ENCODE measurements around the gene KLF11.

Gene KLF11

DNA sequence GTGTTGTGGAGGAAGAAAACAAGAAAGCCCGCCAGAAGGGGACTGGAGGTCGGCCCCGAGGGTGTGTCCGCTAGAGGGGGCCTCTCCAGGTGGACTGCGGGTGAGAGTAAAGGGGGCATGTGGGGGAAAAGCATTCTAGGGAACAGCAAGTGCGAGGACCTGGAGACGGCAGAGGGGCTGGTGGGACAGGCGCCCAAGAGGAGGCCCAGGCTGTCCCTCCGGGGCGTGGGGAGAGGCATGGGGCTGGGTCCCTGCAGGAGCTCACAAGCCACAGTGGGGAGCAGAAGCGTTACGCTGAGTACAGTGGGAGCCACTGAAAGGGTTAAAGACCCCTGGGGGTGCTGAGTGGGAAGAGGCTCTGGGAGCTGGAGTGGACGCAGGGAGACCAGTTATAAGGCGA, 1.6 kb upstream of the KLF11 start:
- DNase-seq (ENCODE audit: low read depth in 2 of 2, low spot score in 1 of 2), result no peak

DNA sequence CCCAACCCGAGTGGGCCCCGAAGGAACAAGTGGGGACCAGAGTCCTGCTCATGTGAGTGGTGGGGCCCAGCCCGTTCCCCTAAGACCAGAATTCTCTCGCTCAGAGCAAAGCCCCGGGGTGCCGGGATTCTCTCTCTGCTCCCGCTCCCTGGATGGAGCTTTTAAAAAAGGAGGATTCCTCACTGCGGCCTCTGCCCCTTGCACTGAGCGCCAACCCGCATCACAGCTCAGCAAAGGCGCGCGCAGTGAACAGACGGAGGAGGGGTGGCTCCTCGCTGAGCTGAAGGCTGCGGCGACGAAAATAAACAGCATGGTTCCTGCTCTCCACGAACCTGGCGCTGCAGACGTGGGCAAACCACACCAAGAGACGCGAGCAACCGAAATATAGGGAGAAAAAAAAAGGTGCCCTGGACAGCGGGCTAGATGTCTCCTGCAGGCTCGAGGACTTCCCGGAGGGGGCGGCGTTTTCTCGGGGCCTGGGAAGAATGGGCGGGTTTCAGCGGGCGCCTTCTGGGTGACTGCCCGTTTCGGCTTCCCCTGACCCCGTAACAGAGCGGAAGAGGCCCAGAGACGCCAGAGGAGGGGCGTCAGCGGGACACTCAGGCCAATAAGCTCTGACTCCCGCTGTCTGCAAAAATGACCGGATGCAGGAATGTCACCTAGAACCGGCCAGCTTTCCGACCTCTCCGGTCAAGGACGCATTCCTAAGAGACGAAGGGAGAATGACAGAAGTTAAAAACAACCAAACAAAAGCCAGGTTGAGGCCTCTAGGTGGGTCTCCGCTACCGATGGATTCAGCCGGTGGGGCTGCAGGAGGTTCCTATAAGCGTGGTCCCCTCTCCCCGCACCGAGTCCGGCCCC, 819 bp upstream of the KLF11 start:
- DNase-seq (ENCODE audit: low read depth in 2 of 2, low spot score in 1 of 2), result no peak

DNA sequence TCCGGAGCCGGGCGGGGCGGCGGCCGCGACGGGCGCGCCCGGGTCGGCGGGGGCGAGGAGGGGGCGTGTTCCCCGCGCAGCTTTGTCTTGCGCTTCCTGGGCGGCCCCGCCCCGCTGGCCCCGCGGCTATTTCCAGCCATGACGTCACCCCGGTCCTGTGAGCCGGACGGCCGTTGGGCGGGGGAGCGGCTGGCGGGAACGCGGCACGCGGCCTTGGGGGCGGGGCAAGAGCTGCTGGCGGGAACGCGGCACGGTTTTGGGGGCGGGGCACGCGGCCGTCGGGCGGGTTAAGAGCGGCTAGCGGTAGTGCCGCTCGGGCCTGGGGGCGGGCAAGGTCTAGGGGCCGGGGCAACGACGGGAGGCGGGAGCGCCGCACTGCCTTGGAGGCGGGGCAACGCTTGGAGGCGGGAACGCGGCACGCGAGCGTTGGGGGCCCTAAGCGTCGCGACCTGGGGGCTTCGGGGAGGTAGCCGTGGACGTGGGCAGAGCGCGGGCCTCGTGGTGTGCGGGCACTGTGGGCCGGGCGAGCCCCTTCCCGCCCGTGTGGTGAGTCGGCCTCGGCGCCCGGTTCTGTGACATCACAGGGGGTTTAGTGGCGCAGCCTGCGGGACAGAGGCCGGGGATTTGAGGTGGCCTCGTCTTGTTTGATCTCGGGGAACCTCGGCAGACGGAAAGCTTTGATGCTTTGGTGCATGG, 704 bp downstream of the KLF11 start:
- peak; percentile 84 to 90 for DNase-seq (ENCODE audit: low read depth in 2 of 2, low spot score in 1 of 2)

DNA sequence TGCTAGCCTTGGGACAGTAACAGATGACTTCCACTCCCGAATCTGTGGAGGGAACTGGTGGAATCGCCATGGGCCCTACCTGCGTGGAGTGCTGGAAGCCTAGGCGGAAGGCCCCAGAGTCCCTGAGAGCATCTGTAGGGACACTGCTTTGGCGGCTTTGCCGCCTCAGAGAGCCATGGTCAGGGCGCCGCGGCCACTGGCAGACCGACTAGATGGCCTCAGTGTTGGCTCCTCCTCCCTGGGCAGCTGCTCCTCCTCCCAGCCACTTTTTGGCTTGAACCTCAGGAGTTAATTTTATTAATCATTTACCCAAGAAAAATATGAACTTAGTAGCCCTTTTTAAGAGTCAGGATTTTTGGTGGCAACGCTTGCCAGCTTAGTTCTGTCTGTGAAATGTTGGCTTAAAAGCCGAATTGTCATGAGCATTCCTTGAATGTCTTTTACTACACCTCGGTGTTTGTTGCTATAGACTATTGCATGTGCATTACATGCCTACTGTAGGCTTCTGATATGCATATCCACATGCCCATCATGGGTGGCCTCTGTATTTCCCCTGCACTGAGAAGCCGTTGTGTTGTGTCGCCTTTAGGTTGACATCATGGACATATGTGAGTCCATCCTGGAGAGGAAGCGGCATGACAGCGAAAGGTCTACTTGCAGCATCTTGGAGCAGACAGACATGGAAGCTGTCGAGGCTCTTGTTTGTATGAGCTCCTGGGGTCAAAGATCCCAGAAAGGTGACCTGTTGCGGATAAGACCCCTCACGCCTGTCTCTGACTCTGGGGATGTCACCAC, 2.4 kb downstream of the KLF11 start:
- no peak for DNase-seq (ENCODE audit: low read depth in 2 of 2, low spot score in 1 of 2)

DNA sequence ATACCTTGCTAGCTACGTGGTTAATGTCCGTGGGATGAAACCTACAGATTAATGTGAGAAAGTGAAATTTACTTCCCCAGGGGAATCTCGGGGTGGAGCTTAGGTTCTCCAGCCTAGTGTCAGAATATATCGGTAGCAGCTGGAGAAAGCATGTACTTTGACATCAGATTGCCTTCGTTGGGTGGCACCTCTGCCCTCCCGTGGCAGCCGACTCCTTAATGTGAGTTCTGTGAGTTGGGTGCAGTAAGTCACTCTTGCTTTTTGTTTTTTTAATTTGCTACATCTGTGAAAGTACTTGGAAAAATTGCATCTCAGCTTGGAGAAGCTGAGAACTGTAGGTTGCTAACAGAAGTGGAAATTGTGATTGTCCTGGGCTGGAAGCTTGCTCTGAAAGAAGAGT, 3.6 kb downstream of the KLF11 start:
- DNase-seq (ENCODE audit: low read depth in 2 of 2, low spot score in 1 of 2), result no peak

DNA sequence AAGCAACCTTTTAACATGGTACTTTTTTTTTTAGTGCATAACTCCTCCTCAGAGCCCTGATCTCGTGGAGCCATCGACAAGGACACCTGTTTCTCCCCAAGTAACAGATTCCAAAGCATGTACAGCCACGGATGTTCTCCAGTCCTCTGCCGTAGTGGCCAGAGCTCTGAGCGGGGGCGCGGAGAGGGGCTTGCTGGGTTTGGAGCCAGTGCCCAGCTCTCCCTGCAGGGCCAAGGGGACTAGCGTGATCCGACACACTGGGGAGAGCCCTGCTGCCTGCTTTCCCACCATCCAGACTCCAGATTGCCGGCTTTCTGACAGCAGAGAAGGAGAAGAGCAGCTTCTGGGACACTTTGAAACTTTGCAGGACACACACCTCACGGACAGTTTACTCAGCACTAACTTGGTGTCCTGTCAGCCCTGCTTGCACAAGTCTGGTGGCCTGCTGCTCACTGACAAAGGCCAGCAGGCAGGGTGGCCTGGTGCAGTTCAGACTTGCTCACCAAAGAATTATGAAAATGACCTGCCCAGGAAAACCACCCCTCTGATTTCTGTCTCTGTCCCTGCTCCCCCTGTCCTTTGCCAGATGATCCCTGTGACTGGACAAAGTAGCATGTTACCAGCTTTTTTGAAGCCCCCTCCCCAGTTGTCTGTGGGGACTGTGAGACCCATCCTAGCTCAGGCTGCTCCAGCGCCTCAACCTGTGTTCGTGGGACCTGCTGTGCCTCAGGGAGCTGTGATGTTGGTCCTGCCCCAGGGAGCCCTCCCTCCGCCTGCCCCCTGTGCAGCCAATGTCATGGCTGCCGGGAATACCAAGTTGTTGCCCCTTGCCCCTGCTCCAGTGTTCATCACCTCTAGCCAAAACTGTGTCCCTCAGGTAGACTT, 4.5 kb downstream of the KLF11 start:
- DNase-seq (ENCODE audit: low read depth in 2 of 2, low spot score in 1 of 2), result no peak

DNA sequence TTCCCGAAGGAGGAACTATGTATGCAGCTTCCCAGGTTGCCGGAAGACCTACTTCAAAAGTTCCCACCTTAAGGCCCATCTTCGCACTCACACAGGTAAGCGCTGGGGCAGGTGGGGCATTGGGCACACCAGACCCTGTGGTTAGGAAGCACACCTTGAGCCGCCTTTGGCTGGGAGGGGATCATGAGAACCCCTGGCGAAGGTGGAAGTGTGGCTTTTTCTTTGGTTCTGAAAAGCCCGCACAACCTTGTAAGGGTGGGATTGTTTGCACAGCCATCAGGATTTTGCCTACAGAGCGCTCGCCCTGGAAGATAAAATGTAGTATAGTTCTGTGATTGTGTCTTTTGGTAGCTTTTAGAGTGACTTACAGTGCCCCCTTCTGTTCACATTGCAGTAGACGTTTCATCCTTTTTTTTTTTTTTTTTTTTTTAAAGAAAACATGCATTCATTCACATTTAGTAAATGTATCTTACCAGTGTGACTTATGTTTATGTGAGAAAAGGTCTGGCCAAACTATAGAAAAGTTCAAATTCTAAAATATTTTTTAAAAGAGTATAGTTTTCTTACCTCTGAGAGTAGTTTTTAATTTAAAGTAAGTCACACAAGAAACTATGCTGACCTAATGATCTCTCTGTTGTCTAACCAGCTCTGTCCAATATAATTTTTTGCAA, 5.3 kb downstream of the KLF11 start:
- DNase-seq (ENCODE audit: low read depth in 2 of 2, low spot score in 1 of 2), result no peak

DNA sequence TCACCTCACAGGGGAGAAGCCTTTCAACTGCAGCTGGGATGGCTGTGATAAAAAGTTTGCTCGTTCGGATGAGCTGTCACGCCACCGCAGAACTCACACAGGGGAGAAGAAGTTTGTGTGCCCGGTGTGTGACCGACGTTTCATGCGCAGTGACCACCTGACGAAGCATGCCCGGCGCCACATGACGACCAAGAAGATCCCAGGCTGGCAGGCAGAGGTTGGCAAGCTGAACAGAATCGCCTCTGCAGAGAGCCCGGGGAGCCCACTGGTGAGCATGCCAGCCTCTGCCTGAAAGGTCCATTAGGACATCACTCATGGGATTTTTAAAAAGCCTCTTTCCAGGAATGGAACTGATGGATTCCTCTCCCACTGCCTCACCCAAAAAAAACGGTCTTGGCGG, 8.9 kb downstream of the KLF11 start:
- no peak for DNase-seq (ENCODE audit: low read depth in 2 of 2, low spot score in 1 of 2)

DNA sequence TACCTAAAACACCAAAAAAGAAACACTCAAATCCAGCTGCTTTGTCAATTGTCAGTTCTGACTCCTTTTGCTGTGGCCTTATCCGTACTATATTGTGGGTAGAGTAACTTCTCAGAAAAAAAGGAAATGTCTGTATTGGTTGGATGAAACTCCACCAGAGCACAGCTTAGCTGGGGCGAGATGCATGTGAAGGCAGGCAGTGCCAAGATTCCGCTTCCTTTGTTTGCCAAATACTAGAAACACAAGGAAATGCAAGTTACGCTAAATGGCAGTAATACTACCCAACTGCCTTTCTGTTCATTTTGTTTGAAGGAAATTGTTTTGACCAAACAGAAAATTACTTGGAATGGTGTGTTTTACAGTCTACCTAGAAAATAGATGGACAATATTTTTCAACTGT, 10.0 kb downstream of the KLF11 start:
- no peak for DNase-seq (ENCODE audit: low read depth in 2 of 2, low spot score in 1 of 2)

DNA sequence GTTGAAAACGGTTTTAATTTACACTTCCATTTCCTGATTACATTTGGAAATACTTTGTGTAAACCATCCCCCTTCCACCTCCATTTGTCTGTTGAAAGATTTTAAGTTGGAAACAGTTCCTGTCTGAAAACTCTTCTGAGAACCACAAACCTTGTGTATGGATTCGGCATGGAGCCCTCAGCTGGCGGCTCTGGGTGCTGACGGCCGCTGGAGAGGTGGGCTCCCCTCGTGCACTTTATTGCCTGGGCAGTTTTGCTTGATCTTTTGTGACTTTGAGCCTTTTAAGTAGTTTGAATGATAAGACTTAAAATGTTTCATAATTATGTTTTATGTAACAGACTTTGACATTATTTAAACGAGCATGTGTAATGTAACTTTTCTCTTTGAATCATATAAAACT, 11.1 kb downstream of the KLF11 start:
- no peak for DNase-seq (ENCODE audit: low read depth in 2 of 2, low spot score in 1 of 2)

DNA sequence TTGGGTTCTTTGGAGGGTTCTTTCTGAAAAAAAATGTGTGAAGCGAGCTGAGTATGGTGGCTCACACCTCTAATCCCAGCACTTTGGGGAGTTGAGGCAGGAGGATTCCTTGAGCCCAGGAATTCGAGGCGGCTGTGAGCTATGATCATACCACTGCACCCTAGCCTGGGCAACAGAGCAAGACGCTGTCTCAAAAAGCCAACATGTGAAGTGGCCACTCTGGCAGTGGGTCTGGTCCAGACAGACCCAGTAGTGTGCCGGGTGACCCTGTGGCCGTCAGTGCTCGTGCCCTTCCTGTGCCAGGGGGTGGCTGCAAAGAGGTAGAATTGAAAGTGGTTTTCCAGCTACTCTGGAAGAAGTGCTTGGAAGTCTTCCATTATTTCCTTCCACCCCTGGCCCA, 11.6 kb downstream of the KLF11 start:
- DNase-seq (ENCODE audit: low read depth in 2 of 2, low spot score in 1 of 2), result no peak

DNA sequence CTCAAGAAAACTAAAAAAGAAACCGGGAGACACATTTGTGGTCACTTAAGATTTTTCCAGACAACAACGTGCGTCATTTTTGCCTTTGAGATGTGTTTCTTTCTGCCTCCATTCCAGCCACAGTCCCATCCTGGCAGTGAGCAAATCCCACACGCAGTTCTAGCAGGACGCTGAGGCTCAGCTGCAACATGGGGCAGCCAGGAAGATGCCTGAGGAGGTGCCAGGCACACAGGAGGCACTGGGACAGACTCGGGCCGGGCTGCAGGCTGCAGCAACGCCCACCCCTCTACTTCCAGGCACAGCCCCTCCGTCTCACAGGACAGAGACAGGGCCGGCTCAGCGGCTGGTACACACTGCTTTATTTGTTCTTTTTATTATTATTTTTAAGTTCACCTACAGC, 13.1 kb downstream of the KLF11 start:
- no peak for DNase-seq (ENCODE audit: low read depth in 2 of 2, low spot score in 1 of 2)

DNA sequence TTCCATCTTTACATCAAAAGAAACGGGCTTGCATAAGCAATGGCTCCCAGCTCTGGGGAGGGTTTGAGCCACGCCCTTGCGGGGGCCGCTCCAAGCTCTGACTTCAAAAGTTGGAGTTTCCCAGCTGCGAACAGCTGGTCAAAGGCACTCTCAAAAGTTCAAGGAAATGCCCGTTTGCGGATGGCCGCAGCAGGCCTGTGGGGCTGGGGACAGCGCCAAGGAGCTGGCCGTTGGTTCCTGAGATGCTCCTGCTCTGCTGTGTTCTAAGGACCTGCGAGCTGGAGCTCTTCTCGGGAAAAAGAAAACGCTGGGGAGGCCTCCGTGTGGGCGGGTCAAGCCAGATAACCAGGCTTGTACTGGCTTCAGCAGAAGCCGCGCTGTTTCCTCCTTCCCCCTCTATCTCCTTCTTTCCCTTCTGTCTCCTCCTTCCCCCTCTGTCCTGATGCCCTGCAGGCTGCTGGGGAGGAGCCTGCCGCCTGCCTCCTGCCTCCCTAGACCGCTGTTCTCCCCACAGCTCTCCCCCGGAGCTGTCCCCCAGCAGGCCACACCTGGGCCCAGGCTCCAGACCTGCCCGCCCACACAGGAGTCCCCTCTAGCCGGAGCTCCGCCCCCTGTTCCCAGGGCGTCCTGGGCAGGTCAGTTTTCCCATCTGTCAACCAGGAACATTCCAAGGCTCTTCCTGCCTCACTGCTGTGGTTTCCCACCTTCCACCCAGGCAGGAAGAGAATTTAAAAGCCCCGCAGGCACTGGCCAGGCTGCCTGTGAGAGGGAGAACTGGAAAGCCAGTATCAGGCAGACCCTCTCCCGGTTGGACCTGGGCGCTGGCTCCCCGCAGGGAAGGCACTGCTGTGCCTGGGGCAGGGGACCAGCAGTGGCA, 14.1 kb downstream of the KLF11 start:
- no peak for DNase-seq (ENCODE audit: low read depth in 2 of 2, low spot score in 1 of 2)

DNA sequence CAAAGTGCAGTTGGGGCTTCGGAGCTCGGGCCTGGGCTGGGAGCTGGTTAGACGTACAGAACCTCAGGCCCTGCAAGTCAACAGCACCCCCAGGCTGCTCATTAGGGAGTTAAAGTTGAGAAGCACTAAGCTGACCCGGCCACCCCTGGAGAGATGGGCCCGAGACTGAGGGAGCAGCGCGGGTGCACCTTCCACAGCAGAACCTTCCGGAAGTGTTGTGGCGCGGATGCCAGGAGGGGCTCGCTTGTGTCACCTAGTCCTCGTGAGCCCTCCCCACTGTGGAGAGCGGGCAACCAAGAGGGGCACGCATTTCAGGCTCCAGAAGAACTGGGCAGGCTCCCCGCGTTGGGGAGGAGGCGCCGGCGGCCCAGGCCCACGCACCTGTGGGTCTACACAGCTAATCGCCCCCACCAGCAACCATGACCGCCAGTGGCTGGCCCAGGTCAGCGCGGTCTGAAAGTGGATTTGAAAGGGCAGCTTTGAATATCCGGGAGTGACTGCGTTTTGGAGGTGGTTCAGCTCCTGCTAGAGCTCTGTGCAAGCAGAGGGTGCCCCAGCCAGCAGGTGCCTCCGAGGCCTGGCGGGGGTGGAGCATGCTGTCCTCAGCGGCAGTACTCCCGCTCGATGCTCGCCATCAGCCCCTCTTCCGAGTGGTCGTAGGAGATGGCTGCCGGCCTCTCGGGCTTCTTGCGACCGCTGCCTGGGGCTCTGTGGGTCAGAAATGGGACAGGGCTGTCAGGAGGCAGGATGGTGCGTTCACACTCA, 15.1 kb downstream of the KLF11 start:
- no peak for DNase-seq (ENCODE audit: low read depth in 2 of 2, low spot score in 1 of 2)

DNA sequence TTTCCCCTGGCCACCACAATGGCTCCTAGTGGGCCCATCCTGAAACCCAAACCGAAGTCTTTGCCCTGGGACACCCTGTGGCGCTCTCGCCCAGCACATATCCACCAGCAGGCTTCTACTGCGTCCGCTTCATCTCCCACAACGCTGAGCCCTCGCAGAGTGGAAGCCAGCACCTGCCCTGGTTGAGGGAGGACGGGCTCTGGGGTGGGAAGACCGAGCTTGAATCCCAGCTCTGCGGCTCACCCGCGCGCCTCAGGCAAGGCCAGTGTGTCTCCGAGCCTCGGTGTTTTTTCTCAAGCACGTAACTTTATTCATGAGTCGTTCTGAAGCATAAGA, 15.6 kb downstream of the KLF11 start:
- no peak for DNase-seq (ENCODE audit: low read depth in 2 of 2, low spot score in 1 of 2)

DNA sequence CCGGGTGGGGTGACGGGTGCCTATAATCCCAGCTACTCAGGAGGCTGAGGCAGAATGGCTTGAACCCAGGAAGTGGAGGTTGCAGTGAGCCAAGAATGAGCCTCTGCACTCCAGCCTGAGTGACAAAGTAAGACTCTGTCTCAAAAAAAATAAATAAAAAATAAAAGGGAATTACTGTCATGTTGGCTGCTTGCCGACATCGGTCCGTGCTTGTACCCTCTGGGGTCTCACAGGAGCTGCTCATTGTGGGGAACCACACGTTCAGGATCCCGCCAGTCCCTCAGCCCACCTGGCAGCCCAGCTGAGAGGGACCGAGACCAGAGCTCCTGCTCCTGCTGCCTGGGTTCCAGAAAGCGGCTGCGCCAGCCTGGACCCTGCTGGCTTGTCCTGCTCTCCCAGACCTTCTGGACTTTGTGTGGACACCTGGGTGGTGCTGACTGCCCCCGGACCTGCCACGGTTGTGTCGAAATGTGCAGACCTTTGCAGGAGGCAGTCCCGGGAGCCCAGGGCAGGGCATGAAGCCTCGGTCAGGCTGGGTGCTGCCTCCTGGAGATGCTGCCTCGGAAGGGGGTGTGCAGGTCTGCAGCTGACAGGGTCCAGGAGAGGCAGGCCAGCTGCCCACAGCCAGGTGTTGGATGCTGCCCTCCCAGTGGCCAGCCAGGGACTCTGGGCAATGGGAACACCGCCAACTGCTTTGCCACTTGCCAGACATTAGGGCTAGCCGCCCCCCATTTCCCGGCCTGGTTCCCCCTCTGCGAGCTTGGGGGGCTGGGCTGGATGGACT, 16.4 kb downstream of the KLF11 start:
- DNase-seq (ENCODE audit: low read depth in 2 of 2, low spot score in 1 of 2), result no peak

DNA sequence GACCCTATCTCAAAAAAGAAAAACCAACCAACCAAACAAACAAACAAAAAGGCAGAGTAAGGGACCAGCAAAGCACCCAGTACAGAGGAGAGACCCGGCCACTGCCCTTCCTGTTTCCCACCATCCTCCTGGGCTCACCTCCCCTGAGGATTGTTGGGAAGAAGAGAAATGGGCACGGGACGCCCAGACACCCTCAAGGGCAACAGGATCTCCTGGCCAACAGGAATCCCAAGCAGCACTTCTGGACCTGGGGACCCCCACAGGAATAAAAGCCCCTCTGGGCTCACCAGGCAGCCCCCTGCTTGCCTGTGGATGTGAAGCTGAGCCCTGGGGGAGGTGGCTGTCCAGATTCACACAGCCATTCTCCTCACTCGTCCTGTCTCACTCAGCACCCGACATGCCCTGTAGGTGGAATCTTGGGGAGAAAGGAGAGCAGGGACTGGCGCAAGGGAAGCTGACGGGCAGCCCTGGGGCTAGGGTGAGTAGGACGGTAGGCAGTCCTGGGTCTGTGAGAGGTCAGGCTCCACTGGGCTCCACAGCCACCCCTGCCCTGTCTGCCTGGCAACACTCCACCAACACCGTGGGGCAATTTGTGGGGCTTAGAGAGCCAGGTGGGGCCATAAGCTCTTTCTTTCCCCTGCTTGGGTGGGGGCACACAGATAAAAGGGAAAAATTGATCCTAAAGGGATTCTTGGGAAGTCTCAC, 18.0 kb downstream of the KLF11 start:
- DNase-seq (ENCODE audit: low read depth in 2 of 2, low spot score in 1 of 2), result no peak

Measured in stimulated activated CD8-positive, alpha-beta memory T cell treated with anti-CD3 and anti-CD28 coated beads, Interleukin-4, amount 100 ng/mL, for 4 hours (primary cell).